NCI-H524 (cell line): ENCODE data around the gene AURKAIP1.
"Not testable (repeated sequence)": the region's sequence is repeated elsewhere in the genome, so short reads cannot be mapped to it uniquely, and the experiment has no call there.

Experiments used
- DNase-seq, 2 experiments: peaks; one replicate each; lab custom pipeline; 2025; lab: John Stamatoyannopoulos, UW

Gene AURKAIP1

DNA sequence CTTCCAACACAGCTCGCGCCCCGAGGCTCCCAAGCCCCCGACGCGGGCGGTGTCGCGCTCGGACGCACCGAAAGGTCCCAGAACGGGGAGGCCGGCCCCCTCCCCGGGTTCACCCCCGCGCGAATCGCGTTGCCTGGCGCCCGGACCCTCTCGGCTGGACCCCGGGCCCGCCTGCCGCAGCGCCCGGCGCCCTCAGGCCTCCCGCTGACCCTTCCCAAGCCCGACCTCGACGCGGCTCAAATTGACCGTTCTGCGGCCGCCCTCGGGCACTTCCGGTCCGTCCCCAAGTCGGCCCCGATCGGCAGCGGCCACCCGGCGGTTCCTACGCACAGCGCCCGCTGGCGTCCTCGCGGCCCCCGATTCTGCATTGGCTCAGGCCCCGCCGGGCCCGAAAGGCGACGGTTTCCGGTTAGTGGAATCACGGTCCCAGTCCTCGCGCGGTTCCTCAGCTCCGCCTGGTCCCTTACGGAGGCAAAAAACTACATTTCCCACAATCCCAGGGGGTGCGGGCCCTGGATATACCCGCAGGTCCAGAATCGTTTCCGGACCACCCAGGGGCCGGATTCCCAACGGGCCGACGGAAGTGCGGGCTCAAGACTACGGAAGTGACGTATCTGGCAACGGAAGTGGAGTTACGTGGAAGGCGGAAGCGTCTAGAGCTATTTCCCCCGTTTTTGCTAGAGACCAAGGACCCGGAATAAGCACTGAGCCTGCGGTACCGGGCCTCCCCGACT is at the start of gene AURKAIP1:
TSS of gene AURKAIP1 (minus strand) at position 279 of the 734 bp plus-strand sequence. CDS start 451 bp downstream, outside the sequence.
- DNase-seq = peak; percentile 97 to 99

DNA sequence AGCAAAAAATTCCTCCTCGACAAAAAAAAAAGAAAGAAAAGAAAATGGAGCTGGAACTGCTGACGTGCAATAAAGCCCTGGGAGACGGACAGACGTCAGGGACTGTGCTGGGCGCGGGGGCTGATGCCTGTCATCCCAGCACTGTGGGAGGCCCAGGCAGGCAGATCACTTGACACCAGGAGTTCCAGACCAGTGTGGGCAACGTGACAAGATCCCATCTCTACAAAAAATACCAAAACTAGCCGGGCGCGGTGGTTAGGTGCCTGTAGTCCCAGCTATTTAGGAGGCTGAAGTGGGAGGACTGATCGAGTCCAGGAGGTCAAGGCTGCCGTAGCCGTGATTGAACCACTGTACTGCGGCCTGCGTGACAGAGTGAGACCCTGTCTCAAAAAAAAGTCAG is 49.7 kb upstream of the AURKAIP1 start:
- DNase-seq = no peak

DNA sequence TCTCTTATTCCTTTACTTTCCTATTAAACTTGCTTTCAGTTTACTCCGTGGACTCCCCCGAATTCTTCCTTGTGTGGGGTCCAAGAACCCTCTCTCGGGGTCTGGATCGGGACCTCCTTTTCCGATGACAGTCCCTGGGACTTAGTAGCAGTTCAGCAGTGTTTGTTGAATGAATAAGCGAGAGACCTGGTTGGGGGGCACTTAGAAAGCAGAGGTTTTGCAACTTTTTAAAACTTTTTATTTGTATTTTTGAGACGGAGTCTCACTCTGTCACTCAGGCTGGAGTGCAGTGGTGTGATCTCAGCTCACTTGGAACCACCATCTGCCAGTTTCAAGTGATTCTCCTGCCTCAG is 48.2 kb upstream of the AURKAIP1 start:
- no peak for DNase-seq

GRCh38 chr1:1422465-1423244 is 47.6 kb upstream of the AURKAIP1 start:
- DNase-seq = no peak

DNA sequence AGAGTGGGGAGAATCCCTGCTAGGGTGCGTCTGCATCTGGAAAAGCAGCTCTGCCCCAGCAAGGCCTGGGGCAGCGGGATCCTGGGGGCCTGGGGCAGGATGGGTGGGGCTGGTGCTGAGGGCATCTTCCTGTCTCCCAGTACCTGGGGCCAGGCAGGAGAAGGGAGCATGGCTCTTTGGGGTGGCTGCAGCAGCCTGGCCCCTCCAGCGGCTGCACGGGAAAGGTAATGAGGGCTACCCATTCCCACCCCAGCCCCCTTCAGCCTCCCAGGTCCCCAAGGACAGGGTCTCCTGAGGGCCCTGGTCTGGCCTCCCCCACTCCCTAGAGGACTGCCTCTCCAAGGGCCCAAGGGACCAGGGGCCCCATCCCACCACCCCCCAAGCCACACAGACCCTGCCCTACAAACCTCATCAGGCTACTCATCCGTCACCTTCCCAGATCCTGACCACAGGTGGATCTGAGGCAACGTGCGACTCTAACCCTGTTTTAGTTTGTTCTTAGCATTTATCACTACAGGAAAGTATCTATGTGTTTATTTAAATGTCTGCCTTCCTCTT is 47.0 kb upstream of the AURKAIP1 start:
- DNase-seq = no peak

DNA sequence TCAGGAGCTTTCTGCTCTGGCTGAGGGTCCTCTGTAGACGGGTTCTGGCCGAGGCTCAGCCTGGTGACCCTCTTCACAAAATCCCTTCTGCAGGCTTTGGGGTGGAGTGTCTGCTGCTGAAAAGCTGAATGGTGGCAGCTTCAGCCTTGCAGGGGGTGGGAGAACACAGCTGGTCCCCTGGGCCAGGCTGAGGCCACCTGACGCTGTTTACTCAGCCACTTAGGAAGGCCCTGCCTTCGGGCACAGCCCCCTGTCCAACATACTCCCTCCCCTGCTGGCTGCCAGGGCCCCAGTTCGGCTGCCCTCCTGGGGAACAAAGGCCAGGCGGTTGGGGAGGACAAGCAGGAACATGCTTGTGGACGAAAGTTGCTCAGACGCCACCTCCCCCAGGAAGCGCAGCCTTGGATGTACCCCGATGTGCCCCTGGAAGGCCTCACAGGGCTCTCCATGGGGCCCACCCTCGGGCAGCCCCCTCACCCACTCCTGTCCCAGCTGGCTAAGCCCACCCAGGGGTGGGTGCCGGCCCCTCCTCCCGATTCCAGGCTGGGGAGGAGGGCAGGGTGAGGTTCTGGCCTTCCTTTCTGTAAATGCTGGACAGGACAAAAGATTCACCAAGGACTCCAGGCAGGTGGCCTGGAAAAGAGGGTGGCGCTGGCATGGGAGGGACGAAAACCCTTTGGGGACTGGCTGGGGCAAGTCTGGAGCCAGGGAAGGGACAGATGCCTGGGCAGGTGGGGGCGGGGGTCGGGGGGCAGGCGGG is 46.3 kb upstream of the AURKAIP1 start, which contains the start of gene ANKRD65:
TSS of gene ANKRD65 (minus strand) at position 130 of the 760 bp plus-strand sequence. CDS start 271 bp downstream, outside the sequence.
- DNase-seq = peak; percentile 85 to 94

GRCh38 chr1:1420654-1421141 is 45.7 kb upstream of the AURKAIP1 start:
- DNase-seq = peak in 1 of 2 experiments; percentile 48

DNA sequence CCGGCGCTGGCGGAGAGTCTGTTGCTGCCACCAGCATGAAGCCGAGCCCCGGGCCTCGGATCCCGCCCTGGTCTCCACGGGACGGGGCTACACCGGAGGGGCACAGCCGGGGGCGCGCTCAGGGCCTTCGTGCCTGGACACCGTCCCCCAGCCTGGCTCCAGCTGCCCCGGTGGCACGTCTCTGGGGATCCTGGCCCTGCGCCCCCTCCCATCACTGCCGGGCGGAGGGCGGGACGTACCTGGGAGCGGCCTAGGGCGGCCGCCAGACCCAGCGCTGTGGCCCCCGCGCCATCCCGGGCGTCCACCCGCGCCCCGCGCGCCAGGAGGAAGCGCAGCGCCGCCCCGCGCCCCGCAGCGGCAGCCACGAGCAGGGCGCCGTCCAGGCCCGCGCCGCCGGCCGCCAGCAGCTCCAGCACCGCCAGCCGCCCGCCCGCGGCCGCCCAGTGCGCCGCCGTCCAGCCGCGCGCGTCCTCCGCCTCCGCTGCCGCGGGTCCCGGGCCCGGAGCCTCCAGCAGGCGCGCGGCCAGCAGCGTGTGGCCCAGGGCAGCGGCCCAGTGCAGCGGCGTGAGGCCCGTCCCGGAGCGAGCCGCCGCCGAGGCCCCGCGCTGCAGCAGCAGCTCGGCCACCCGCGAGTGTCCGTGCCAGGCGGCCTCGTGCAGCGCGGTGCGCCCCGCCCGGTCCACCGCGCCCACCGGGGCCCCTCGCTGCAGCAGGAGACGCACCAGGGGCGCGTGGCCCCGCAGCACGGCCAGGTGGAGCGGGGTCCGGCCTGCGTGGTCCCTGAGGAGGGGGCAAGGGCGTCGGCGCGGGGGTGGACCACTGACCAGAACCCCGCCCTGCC is 45.0 kb upstream of the AURKAIP1 start:
- DNase-seq = no peak

DNA sequence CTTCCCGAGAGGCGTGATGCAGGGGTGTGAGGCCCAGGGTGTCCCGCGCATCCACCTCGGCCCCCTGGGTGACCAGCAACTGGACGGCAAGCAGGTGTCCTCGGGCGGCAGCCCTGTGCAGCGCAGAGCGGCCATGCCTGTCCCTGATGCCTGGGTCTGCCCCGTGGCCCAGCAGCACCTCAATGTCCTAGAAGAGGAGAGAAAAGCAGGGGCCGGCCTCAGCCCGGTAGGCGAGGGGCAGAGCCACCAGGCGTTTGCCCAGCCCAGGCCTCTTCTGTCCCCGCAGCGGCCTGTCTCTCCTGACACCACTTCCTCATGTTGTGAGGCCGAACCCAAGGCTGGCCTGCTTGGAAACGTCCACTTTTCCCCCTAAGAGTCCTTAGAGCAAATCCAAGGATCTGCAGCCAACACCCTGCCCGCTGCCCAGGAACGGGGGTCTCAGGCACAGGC is 44.4 kb upstream of the AURKAIP1 start:
- no peak for DNase-seq

DNA sequence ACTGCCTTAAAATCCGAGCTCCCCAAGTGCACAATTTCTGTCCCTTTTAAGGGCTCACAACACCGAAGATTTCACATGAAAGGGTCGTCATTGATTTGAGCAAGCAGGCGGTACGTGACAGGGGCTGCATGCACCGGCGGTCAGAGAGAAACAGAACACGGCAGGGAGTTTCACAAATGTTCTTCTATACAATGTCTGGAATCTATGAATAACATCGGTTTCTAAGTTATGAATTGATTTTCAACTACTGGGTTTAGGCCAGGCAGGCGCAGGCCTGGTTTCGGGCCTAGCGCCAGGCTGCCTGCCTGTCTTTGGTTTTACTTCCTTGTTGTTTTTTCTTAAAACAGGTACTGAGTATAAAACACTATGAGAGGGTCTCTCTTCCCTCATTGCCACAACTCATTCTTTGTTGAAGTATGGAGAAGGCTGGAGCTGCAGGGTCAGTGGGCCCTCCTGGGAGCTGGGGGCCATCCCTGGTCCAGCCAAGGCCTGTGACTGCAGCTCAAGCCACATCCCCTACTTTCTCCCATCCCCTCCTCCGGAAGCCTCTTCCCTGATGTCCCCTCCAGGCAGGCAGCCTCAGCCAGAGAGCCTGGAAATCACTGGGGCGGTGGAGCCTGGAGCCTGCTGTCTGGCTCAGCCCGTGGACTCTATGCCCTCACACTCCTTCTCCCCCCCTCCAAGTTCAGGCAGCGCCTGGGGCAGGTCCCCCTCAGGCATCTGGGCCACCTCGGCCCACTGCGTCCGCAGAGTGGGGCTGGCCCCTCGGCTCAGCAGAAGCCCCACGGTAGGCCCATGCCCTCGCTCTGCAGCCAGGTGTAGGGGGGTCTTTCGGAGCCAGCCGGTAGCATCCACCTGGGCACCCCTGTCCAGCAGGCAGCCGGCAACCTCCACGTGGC is 43.7 kb upstream of the AURKAIP1 start:
- no peak for DNase-seq

DNA sequence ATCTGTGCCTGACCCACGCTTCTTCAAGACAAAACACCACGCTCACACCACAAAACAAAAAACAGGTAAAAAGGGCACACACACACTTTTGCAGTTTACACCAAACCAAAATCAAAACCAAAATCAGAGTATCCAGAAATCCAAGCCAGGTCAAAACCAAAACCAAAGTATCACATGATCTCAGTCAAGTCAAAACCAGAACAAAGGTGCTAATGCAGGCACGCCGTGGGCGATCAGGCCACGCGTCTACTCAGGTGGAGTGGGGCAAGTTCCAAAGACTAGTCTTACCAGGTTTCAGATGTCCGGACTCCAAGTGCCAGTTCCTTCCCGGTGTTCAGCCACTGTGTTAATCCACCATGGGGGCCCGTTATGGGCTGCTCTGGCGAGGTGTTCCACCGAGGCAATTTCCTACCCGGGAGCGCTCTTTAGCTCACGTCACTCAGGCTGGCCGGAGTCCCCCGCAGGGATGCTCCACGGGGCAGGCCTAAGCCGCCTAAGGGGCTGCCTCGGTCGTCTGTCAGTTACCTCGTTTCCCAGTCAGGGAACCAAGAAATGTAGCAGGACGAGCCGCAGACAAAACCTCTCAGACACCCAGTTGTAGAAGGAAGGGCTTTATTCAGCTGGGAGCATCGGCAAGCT is 42.9 kb upstream of the AURKAIP1 start:
- not testable (repeated sequence) for DNase-seq

DNA sequence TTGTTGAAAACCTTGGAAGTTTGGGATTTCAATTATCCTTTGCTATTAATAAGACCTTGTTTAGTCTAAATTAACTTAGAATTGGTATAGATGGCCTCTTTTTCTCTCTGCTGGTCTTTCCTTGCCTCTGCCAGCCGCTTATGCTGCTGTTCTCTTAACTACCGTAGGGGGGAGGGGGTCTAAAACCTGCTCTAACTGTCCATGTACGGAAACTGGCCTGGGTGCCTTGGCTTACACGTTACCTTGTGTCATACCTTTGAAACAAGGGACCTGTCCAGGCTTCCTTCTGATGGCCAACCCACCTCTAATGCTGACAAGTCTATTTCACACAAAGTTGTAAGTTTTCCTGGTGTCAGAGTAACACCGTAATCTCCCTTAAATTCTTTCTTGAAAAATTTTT is 42.4 kb upstream of the AURKAIP1 start:
- peak in 1 of 2 experiments; percentile 28 for DNase-seq

- no peak for DNase-seq
Measured at GRCh38 chr1:1415751-1416150, 40.7 kb upstream of the AURKAIP1 start.

GRCh38 chr1:1412311-1412902 is 37.4 kb upstream of the AURKAIP1 start:
- DNase-seq = not testable (repeated sequence)

DNA sequence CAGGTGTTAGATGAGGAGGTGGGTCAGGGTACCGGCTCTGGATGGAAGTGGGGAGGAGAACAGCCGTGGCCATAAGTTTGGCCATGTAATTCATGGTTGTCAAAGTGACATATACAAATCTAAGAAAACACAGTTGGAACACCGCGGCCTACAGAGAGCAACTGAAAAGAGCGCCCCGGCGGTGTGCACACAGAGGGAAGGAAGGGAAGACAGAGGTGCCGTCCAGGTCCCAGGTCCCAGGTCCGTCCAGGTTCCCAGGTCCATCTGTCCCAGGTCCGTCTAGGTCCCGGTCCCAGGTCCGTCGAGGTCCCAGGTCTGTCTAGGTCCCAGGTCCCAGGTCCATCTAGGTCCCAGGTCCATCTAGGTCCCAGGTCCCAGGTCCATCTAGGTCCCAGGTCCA is 36.6 kb upstream of the AURKAIP1 start:
- DNase-seq = no peak

DNA sequence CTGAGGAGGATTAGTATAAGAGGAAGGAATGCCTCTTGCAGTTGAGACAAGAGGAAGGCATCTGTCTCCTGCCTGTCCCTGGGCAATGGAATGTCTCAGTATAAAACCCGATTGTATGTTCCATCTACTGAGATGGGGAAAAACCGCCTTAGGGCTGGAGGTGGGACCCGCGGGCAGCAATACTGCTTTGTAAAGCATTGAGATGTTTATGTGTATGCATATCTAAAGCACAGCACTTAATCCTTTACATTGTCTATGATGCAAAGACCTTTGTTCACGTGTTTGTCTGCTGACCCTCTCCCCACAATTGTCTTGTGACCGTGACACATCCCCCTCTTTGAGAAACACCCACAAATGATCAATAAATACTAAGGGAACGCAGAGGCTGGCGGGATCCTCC is 35.2 kb upstream of the AURKAIP1 start:
- not testable (repeated sequence) for DNase-seq

DNA sequence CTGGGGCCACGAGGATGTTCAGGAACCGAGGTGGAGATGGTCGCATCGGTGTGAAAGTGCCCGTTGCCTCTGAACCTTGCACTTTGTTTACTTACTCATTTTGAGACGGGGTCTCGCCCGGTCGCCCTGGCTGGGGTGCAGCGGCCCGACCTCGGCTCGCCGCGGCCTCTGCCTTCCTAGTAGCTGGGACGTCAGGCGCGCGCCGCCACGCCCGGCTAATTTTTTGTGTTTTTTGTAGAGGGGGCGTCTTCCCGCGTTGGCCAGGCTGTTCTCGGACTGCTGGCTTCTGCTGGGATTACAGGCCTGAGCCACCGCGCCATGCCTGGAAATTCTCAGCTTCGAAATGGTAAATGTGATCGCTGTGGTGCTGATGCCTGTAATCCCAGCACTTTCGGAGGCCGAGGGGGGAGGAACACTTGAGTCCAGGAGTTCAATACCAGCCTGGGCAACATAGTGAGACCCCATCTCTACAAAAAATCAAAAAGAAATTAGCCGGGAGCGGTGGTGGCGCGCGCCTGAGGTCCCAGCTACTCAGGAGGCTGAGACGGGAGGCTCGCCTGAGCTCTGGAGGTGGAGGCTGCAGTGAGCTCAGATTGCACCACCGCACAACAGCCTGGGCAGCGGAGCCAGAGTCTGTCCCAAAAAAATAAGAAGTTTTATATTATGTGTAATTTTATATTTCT is 32.8 kb upstream of the AURKAIP1 start:
- no peak for DNase-seq
